D341Med (cell line): ENCODE results near the gene PIEZO2.
"Not testable (repeated sequence)": the region's sequence is repeated elsewhere in the genome, so short reads cannot be mapped to it uniquely, and the experiment has no call there.

Experiments
- DNase-seq: peaks from one replicate; pipeline ENCODE4 v3.0.0; 2012; ENCODE audit warnings: low spot score

The PIEZO2 gene

DNA sequence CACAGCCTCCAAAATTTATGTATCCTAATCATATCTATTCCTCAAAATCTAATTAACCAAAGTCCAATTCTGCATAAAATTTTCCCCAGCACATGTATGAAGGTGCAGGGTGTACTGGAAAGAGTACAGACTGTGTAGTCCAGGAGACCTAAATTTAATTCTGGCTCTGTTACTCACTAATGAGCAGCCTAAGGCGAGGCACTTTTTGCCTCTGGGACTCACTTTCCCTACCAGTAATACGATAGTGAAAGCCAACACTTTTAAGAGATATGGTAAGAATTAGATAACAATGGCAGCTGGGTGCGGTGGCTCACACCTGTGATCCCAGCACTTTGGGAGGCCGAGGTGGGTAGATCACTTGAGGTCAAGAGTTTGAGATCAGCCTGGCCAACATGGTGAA is 177.7 kb downstream of the PIEZO2 start:
- DNase-seq: no peak

DNA sequence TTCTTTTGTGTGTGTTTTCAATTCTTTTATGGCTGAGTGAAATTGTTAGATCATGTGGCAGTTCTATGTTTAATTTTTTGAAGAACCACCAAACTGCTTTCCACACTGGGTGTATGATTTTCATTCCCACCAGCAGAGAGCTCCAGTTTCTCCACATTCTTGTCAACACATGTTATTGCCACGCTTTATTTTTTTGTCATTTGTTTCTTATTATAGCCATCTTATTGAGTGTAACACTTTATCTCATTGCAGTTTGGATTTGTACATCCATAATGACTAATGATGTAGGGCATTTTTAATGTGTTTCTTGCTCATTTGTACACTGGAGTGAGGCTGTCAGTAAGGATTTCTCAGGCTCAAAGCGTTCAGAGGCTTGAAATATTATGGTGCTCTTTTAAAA is 184.2 kb downstream of the PIEZO2 start:
- no peak for DNase-seq

DNA sequence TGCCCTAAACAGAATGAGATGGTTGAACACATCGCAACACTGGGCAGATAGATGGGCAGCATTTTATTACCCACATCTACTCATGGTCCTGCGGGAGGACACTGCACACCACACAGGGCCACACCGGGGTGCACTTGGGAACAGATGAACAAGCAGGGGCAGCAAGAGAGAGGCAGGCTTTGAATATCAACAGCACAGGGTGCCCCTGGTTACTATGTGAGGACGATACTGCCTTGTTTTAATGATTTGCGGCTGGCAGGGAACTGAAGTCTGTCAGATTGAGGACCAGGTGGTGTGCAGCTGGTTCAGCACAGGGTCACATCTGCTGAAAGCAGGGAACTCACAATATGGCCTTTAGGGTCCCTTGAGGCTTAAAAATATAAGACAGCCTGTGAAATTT is 195.7 kb downstream of the PIEZO2 start:
- no peak for DNase-seq

DNA sequence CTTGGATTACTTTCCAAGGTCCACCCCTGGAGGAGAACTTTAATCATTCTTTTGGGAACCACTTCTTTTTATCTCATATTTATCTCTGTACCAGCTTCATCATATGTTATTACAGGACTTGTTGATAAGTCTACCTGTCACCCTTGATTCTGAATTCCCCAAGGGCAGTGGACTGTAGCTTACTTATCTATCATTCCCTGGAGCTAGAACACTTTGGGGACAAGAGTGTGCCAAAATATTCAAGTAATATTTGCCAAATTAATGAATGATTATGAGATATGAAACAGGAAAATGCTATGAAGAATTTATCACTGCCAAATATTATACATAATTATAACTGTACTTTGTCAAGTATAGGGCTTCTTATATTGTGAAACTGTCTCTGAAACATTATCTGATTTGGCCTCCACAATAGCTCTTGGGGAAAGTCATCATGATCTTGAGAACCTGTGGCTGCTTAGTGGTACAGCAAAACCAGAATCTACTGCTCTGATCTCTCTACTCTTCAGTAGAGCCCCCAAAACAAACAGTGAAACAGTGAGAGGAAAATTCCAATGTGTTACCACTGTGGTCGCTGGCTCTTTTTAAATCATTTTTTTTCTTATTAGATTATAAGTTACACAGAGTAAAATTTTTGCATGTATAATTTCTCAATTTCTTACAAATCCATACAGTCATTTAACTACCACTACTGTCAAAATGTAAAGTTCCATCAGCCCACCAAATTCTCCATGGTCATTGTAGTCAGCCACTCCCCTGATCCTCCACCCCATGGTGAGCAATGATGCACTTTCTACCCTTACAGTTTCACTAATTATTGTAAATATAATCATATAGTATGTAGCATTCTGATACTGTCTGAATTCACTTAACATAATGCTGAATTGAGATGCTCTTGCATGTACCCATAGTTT is 197.5 kb downstream of the PIEZO2 start:
- no peak for DNase-seq

DNA sequence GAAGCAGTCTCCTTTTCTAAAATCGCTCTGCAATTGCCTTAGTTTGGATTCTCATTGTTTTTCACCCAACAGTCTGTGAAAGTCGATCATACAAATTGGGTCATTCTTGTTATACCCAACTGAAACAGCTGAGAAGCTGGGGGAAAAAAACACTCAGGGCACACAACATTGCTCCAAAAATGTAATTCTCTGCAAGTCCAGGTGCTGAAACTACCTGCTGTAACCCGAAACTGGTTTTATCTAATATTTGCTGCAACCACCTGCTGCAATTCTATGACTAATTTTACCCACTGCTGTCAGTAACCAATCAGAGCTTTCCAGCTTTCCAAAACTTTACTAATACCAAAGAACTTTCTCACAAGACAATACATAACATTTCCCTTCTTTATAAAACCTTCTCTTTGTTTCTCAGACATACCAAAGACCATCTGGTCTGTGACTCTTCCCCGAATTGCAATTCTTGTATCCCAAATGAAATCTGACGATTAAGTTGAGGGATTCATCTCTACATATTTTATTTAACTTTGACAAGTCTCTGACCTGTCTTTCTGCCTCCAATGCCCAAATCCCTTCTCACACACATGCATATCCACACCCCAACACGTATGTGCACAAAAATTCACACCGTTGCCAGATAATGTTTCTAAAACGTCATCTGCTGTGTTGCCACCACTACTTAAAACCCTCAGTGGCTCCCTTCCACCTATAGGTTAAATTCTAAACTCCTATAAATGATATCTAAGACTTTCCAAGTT is 198.3 kb downstream of the PIEZO2 start:
- DNase-seq: no peak

DNA sequence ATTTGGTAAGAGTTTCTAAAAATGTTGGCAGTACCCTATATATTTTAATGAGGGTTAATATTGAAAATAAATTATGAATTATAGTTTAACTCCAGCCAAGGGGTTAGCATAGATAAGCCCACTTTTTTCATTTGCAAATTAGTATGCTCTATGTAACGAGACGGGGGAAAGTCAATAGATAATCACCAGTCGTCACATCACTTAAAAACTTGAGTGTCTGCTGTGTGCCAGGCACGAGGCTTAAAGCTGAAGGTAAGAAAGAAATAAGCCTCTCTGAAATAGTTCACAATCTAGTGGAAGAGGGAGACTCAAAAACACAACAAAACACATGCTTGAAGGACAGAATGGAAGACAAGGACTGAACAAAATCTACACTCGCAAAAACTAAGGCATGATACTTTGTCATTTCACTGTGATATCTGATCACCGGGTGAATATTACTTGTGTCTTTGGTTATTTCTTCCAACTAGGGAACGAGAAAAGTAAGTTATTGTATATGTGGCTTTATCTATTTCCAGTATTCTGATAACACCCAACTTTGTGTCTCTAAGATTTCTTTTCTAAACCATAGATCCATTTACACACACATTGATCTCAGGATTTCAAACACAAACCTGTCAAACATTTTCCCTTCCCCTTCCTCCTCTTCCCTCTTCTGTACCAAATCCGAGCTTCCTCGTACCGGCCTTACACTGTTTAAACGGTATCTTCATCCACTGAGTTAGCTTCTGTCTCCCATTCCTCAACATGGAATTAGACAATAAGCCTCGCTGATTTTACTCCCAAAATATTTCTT is 199.1 kb downstream of the PIEZO2 start:
- no peak for DNase-seq

DNA sequence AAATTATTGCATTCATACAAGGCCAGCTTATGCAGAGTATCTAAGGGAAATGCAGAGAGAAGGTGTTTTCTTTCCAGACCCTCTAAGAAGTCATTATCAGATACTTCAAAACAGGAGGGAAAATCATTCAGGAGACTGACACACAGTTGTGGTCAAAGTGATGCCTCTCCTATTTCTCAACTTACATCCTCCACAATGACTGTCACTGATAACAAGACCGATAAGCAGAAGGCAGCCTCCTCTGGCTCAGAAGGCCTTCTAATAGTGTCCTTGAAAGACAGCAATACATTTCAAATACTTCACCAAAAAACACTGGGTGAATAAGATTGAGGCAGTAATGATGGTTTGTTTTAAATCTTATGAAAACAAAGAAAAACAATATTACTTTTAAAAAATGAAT is 199.7 kb downstream of the PIEZO2 start:
- no peak for DNase-seq

DNA sequence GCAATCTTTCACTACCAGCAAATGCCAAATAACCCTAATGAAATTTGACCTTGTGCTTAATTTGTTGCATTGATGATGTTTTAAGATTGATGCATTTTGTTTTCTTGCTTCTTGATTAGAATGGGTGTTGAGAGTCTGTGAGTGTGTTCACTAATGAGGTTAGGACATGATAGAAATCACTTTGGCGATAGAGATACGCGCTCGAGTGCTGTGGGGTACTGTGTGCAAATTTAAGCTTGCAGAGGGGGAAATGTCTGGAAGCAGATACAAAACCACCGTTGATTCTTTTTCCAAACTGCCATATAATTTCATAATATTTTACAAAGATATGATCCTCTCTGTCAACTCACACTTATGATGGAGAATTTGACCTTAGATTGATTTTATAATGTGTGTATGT is 200.9 kb downstream of the PIEZO2 start:
- no peak for DNase-seq

DNA sequence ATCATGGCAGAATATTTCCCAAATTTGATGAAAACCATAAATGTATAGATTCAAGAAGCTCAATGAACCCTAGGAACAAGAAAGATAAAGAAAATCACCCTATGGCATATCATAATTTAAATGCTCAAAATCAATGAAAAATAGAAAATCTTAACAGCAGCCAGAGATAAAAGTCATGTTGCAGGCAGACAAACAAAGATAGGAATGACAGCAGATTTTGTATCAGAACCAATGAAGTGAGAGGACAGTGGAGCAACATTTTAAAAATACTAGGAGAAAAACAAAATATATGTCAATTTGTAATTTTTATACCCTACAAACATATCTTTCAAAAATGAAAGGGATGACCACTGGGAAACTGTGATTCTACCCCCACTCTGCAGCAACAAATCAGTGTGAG is 203.3 kb downstream of the PIEZO2 start:
- no peak for DNase-seq

DNA sequence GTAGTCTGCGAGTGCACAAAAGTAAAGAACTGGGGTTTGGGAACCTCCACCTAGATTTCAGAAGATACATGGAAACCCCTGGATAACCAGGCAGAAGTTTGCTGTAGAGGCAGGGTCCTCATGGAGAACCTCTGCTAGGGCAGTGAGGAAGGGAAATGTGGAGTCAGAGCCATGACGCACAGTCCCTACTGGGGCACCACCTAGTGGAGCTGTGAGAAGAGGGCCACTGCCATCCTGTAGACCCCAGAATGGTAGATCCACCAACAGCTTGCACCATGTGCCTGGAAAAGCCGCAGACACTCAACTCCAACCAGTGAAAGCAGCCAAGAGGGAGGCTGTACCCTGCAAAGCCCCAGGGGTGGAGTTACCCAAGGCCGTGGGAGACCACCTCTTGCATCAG is 206.4 kb downstream of the PIEZO2 start:
- DNase-seq: no peak

DNA sequence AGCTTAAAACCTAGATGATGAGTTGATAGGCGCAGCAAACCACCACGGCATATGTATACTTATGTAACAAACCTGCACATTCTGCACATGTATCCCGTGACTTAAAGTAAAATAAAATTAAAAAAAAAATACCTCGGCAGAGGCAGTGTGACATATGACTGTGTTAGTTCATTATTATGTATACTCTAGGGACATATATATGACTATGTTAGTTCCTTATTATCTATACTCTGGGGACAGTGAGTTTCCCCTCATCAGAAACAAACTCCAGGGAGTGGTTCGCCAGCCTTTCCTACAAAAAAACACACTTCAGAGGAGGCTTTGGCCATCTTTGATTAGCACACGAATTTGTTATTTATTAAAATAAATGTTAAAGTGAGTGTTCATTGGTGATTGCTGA is 209.5 kb downstream of the PIEZO2 start:
- DNase-seq: no peak

DNA sequence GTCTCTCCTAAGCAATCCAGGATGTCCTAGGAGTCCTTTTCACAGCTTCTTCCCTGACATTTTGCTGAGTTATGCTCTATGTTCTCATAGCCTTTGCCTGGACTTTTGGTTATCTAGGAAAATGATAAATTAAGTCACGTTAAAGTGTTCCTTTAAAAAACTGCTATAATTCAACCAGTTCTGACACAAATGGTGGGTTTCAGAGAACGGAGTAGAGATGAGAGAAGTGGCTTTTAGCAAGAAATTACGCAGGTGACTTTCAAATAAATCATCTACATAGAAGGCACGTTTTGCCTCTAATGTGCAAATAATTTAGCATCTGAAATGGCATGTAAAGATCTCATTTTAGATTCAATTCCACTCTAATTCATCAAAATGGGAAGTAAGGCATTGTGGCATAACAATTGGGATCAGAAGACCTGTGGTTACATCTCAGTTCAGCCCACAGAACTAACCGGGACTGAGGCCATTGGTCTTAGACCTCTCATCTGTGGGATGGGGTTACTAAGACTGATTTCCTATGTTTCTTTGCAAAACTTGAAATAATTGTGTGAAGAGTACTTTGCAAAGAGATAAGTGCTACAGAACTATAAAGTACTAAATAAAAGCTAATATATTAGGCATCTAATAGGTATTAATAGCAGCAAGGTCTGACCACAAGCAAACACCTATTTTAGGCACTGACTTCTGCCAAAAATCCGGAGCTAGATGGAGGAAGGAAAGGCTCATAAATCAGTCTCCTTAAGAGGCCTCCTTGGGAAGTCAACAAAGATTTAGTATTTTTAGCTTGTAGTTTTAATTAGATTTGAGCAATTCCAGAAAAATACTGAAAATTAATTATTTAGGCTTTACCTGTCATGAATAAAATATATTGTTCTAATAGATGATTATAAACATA is 211.4 kb downstream of the PIEZO2 start:
- DNase-seq: no peak

DNA sequence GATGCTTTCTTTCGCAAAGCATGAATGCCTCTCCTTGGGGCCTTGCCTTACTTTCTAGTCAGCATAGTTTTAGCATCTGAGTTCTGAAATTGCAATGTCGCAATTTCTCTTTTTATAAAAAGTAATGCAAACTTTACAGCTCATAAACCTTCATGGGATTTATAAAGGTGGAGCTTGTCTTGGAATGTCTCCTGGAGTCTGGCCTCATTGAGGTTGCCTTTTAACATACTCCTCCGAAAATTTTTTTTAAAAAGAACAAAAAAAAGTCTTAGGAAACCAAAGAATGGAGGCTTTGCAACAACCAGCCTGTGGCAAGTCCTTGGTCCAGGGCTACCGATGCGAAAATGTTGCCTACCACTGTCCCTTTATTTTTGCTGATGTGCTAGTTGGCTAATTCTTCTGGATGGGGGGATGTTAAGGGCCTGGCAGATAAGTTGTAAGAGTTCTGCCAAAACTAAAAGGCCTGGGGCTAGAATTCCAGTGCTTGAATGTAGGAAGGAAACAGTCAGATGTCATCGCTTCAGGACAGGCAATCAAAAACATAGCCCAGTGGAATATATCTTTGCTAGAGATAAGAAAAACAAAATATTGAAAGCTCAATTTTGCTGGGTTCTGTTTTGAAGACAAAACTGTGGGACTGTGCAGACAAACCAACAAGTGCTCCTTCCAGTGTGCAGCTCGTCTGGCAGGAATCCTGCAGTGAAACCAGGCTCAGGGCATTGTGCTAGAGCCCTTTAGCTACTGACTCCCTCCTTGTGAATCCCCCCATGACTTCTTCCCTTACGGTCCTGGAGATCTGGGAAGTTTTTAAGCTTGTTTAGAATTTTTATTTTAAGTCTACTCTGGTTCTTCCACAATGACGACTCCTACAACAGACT is 213.0 kb downstream of the PIEZO2 start:
- DNase-seq: no peak

DNA sequence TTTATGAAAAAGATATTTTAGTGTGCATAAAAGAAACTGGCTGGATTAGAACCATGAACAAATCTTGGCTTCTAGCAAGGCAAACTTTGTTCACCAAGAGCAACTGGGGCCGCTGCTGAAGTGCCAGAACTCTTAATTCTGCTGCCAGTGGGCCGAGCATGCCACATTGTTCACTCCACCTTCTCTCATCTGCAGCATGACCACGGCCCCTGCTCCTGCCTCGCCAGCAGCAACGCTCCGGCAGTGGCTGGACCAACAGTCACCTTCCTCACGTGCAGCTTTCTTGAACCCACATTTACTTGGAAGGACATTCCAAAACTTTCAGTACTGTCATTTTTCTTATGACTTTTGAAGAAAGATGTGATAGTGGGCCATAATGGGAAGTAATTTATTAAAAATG is 213.8 kb downstream of the PIEZO2 start:
- DNase-seq: no peak

DNA sequence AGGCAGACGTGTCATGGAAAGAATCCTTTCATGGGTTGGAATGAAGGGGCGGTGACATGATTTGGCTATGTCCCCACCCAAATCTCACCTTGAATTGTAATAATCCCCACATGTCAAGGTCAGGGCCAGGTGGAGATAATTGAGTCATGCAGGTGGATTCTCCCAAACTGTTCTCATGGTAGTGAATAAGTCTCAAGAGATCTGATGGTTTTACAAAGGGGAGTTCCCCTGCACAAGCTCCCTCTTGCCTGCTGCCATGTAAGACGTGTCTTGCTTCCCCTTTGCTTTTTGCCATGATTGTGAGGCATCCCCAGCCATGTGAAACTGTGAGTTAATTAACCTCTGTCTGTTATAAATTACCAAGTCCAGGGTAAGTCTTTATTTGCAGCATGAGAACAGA is 215.7 kb downstream of the PIEZO2 start:
- not testable (repeated sequence) for DNase-seq

DNA sequence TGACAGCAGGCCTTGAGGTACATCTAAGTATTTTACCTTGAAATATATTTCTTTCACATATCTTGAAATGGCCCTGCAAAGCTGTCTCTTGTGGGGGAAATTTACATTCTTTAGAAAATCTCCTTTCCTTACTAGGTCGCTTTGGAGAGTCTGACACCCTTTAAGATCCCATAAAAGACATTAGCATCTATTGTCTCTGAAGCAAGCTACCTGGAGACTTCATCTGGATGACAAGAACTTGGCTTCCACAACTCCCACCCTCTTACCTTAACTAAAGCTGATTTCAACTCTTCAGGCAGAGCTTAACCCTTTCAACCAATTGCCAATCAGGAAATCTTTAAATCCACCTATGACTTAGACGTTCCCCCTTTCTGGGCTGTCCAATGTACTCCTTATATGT is 219.3 kb downstream of the PIEZO2 start:
- no peak for DNase-seq

DNA sequence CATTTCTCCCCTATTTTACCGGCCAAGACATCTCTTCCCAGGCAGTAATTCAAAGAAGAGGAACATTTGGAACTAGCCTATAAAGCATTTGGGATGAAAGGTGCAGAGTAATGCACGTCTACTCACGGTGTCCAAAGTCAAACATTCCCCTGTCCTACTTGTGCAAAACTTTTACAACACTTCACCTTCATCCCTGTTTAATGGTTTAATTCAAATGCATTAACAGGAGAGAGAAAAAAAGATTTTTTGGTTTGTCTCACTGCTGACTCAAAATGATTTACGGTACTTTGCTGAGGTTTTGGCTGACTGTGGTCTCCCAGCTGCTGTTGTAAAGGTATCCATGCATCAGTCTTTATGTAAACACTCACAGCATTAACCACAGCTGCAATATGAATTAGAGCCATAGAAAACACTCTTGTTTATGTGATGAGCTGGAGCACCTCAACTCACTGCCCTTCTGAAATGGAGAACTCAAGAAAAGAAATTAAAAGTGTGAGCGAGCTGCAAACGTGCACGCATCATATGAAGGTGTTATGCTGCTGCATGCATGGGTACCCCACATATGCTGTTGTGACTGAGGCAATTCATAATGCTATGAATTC is 220.5 kb downstream of the PIEZO2 start:
- no peak for DNase-seq

DNA sequence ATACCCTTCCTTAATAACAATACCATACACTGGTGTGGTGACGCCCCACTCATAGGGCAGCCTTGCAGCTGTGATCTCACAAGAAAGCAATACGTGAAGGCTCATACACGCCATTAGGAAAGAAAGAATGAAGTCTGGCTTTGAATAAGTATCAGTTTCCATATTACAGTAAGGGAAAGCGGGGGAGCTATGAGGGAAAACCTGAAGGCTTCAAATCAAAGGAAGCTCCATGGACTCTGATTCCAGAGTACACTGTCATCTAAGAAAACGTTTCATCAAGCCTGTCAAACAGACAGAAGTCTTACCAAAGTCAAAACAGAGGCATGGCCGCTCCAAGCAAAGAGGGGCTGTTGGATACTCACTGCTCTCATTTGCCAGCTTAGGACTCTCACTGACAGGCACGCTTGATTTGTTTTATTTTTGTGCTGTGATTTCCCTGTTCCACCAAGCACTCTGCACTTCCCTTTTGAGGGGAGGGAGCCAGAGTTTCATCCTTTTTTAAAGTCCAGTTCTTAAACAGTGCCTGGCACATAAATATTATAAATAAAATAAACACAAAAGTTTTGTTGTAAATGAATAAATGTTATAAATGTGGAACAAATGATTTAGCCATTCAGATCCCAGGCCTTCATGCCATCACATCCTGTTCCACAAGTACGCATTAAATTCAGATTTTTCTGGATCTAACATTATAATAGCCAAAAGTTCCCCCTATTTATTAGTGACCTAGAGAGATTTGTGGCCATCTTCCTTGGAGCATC is 221.2 kb downstream of the PIEZO2 start:
- no peak for DNase-seq

DNA sequence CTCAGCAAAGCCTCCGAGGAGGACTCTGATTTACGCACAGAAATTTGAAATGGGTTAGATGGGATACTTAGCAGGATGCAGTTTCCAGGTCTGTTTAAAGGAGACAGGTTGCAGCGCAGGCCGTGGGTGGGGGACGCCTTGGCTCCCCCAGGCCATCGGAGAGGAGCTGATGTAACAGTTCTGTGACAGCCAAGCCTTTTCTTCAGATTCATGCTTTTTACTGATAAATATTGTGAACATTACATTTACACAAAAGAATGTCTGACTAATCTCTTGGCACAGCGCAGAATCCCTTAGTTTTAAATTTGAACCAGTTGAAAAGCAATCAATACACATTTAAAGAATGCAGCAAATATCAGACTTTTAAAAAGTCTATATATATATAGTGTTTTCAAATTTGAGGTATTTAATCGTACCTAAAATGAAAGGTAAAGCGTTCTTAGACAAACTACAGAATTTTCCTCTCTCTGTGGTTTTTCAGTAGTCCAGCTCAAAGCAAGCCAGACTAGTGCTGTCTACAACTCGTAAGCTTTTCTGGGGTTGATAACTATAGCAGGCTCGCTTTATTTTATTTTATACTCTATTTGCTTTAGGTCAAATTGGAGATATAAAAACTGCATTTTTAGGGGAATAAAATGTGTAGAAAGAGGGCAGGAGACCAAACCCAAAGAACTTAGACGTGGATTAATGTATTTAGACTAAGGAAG is 221.9 kb downstream of the PIEZO2 start:
- DNase-seq: no peak
